HepG2 (cell line): ENCODE measurements around the gene IPMK. TPM values are rescaled to one million over a fixed set of nuclear protein-coding genes. Genes with fewer than 3 reads are reported as not detected.
A peak's percentile ranks its signal among the peaks of the same experiment; 100 is the strongest.
"Not testable (repeated sequence)": the region's sequence is repeated elsewhere in the genome, so short reads cannot be mapped to it uniquely, and the experiment has no call there.

Source experiments
- ATAC-seq: fragments of 200-7000 bp; cut with Tn5 transposase; 3 replicates; pipeline ENCODE4 v1.9.1; 2020; ENCODE audit warnings: mild to moderate bottlenecking, moderate library complexity
- BruUV-seq: library from RNA; stranded (reverse); fragments of 400-500 nt; replicated peaks from 2 replicates; lab custom pipeline; 2021; lab: Mats Ljungman, UMichigan
- CTCF ChIA-PET: fragments of 300-600 bp; formaldehyde crosslinking; extraction: SDS; loops from one replicate; lab custom pipeline; 2021; ENCODE audit warnings: low total read pairs, inconsistent platforms, low intra/inter-chr PET ratio; lab: Yijun Ruan, JAX
- POLR2A ChIA-PET: fragments of 350-600 bp; sonication (Branson Sonifier 250); formaldehyde crosslinking; loops from one replicate; lab custom pipeline; 2020; ENCODE audit warnings: antibody characterized with exemption, inconsistent platforms; lab: Yijun Ruan, JAX
- DNase-seq: peaks from one replicate; pipeline ENCODE4 v3.0.0-alpha.2; 2015; ENCODE audit warnings: low spot score
- FAIRE-seq: peaks from 3 replicates; lab custom pipeline; 2011; peaks lifted over from hg19 to GRCh38; lab: Jason Lieb, UNC
- H2AFZ ChIP-seq: one replicate; pipeline ENCODE4 v1.6.1; 2011; ENCODE audit warnings: low read length, inconsistent platforms
- H3K27ac ChIP-seq: fragments of 300-600 bp; 3 replicates; pipeline ENCODE4 v1.8.0; 2011; ENCODE audit warnings: mixed run types, mild to moderate bottlenecking, mixed read lengths, low read length, inconsistent platforms; ENCODE audit not compliant: insufficient read depth; ENCODE audit errors: extremely low read length
- H3K27me3 ChIP-seq, 2 experiments: fragments of 200-600 bp in 1 of 2; 2 replicates in 1 of 2; 3 replicates in 1 of 2; pipeline versions ENCODE4 v1.6.0 to v1.8.0; 2011; ENCODE audit warnings: low read length in 2 of 2, mild to moderate bottlenecking in 2 of 2, moderate library complexity in 2 of 2, inconsistent platforms in 1 of 2; ENCODE audit not compliant: insufficient read depth in 2 of 2, control insufficient read depth in 1 of 2
- H3K36me3 ChIP-seq, 2 experiments: fragments of 200-600 bp in 1 of 2; replicated peaks in 1 of 2; 2 replicates in 1 of 2; 3 replicates in 1 of 2; pipeline versions ENCODE4 v1.5.1 to v1.8.0; 2011; ENCODE audit warnings: low read length in 2 of 2, inconsistent platforms in 1 of 2; ENCODE audit not compliant: insufficient read depth in 2 of 2, control insufficient read depth in 1 of 2
- H3K4me1 ChIP-seq: 2 replicates; pipeline ENCODE4 v1.5.1; 2012; ENCODE audit warnings: low read length, inconsistent platforms; ENCODE audit not compliant: insufficient read depth
- H3K4me2 ChIP-seq: 2 replicates; pipeline ENCODE4 v1.6.0; 2011; ENCODE audit warnings: low read depth, low read length, inconsistent platforms
- H3K4me3 ChIP-seq, 3 experiments: fragments of 200-600 bp in 1 of 3; sonication (generic), shearing (Covaris generic) in 1 of 3; replicated peaks in 1 of 3; 2 replicates each; pipeline ENCODE4 v1.5.1; 2011 to 2016; ENCODE audit warnings: low read length in 3 of 3, inconsistent platforms in 2 of 3, low read depth in 2 of 3, mild to moderate bottlenecking in 2 of 3, control low read depth in 1 of 3, mixed read lengths in 1 of 3; ENCODE audit not compliant: insufficient read depth in 1 of 3
- H3K79me2 ChIP-seq: one replicate; pipeline ENCODE4 v1.6.1; 2011; ENCODE audit warnings: low read length, inconsistent platforms; ENCODE audit not compliant: insufficient read depth
- H3K9ac ChIP-seq: 2 replicates; pipeline ENCODE4 v1.6.0; 2011; ENCODE audit warnings: mild to moderate bottlenecking, low read depth, low read length, inconsistent platforms; ENCODE audit not compliant: insufficient read depth
- H3K9me3 ChIP-seq: 2 replicates; pipeline ENCODE4 v1.5.1; 2012; ENCODE audit warnings: mild to moderate bottlenecking, low read length
- H4K20me1 ChIP-seq: 2 replicates; pipeline ENCODE4 v1.6.0; 2011; ENCODE audit warnings: inconsistent platforms, mild to moderate bottlenecking, low read length, moderate library complexity; ENCODE audit not compliant: insufficient read depth
- WGBS: methylation state at CpG from one replicate; pipeline ENCODE4 v1.1.6; 2017; ENCODE audit warnings: low lambda C conversion rate; 5-methylcytosine and 5-hydroxymethylcytosine counted together
- in situ Hi-C: cut with HindIII; loops from 2 replicates; pipeline ENCODE4 v1.10.0; 2017; ENCODE audit warnings: low pct_unique_long_range_greater_than_20kb; ENCODE audit not compliant: extremely low pct_ligation_motif_present
- intact Hi-C: fragments of 100-400 bp; cut with micrococcal nuclease; formaldehyde crosslinking; loops from one replicate; pipeline ENCODE4 v1.10.0; 2022; ENCODE audit not compliant: unreplicated experiment
- polyA plus RNA-seq, 8 experiments: library from polyadenylated mRNA; depleted of rRNA in 3 of 8; stranded (reverse) in 7 of 8; unstranded in 1 of 8; fragments of >200 nt; fragmentation: Illumina TruSeq in 4 of 8; extraction: Trizol in 4 of 8; gene quantifications; 2 replicates each; pipeline versions ENCODE4 v1.2.1 to v1.2.3, GENCODE V29; 2011 to 2016; ENCODE audit warnings: low read depth in 4 of 8, missing spikeins in 1 of 8, mixed read lengths in 1 of 8; ENCODE audit not compliant: insufficient read depth in 1 of 8
- total RNA-seq, 5 experiments: library from RNA; depleted of rRNA; stranded (reverse); fragments of >200 nt; fragmentation: Illumina TruSeq; extraction: Trizol; gene quantifications; 2 replicates each; pipeline ENCODE4 v1.2.3, GENCODE V29; 2016; ENCODE audit warnings: low read depth in 1 of 5
- TF ChIP-seq, protein P1 (sequence below): sonication (generic); formaldehyde crosslinking; IDR thresholded peaks from 2 replicates; pipeline ENCODE4 v1.5.1; 2020; ENCODE audit warnings: mild to moderate bottlenecking, missing genetic modification reagents, moderate library complexity

Gene IPMK
- total and polyA plus RNA-seq, 2 of the 13 experiments (the other 11 are each of a cell fraction or from before 2014, with no cell fraction given): 2.7 to 3.9 TPM

DNA sequence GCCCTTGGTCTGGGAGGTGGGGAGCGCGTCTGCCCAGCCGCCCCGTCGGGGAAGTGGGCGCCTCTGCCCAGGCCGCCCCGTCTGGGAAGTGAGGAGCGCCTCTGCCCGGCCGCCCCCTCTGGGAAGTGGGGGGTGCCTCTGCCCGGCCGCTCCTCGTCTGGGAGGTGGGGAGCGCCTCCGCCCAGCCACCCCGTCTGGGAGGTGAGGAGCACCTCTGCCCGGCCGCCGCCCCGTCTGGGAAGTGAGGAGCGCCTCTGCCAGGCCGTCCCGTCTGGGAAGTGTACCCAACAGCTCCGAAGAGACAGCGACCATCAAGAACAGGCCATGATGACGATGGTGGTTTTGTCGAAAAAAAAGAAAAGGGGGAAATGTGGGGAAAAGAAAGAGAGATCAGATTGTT, 23.5 kb downstream of the IPMK start:
- 96% methylated on average over 11 of the region's 28 CpGs for WGBS
- H3K36me3 ChIP-seq, ATAC-seq, in situ Hi-C loops, POLR2A ChIA-PET, H3K9ac ChIP-seq, H3K27ac ChIP-seq, H3K4me2 ChIP-seq, BruUV-seq, H3K27me3 ChIP-seq, intact Hi-C loops, H3K9me3 ChIP-seq, FAIRE-seq, DNase-seq, H2AFZ ChIP-seq, CTCF ChIA-PET, H4K20me1 ChIP-seq, H3K4me3 ChIP-seq: not testable (repeated sequence)
- H3K4me1 ChIP-seq: peaks cover 41% of the 10 kb centered on the region
- TF ChIP-seq, protein P1, sequence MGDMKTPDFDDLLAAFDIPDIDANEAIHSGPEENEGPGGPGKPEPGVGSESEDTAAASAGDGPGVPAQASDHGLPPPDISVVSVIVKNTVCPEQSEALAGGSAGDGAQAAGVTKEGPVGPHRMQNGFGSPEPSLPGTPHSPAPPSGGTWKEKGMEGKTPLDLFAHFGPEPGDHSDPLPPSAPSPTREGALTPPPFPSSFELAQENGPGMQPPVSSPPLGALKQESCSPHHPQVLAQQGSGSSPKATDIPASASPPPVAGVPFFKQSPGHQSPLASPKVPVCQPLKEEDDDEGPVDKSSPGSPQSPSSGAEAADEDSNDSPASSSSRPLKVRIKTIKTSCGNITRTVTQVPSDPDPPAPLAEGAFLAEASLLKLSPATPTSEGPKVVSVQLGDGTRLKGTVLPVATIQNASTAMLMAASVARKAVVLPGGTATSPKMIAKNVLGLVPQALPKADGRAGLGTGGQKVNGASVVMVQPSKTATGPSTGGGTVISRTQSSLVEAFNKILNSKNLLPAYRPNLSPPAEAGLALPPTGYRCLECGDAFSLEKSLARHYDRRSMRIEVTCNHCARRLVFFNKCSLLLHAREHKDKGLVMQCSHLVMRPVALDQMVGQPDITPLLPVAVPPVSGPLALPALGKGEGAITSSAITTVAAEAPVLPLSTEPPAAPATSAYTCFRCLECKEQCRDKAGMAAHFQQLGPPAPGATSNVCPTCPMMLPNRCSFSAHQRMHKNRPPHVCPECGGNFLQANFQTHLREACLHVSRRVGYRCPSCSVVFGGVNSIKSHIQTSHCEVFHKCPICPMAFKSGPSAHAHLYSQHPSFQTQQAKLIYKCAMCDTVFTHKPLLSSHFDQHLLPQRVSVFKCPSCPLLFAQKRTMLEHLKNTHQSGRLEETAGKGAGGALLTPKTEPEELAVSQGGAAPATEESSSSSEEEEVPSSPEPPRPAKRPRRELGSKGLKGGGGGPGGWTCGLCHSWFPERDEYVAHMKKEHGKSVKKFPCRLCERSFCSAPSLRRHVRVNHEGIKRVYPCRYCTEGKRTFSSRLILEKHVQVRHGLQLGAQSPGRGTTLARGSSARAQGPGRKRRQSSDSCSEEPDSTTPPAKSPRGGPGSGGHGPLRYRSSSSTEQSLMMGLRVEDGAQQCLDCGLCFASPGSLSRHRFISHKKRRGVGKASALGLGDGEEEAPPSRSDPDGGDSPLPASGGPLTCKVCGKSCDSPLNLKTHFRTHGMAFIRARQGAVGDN: peak; percentile 79
- peaks cover 20% of the 10 kb centered on the region for H3K79me2 ChIP-seq

DNA sequence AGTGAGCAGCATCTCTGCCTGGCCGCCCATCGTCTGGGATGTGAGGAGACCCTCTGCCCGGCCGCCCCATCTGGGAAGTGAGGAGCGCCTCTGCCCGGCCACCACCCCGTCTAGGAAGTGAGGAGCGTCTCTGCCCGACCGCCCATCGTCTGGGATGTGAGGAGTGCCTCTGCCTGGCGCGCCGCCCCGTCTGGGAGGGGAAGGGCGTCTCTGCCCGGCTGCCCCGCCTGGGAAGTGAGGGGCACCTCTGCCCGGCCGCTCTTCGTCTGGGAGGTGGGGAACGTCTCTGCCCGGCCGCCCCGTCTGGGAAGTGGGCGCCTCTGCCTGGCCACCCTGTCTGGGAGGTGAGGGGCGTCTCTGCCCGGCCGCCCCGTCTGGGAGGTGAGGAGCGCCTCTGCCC, 23.9 kb downstream of the IPMK start:
- WGBS: 97% methylated on average over 14 of the region's 31 CpGs
- in situ Hi-C loops: not testable (repeated sequence)

More for the DNA sequence above, 23.9 kb downstream of the IPMK start:
- ATAC-seq, H3K27me3 ChIP-seq, POLR2A ChIA-PET, H4K20me1 ChIP-seq, intact Hi-C loops, H3K36me3 ChIP-seq, H3K9me3 ChIP-seq, H3K4me2 ChIP-seq, H2AFZ ChIP-seq, H3K4me3 ChIP-seq, CTCF ChIA-PET, FAIRE-seq, H3K9ac ChIP-seq, DNase-seq, H3K27ac ChIP-seq, BruUV-seq: not testable (repeated sequence)
- peaks cover 45% of the 10 kb centered on the region for H3K4me1 ChIP-seq
- peaks cover 21% of the 10 kb centered on the region for H3K79me2 ChIP-seq
